HepG2 (cell line): ENCODE results near the gene CHCHD3. TPM values are rescaled to one million over a fixed set of nuclear protein-coding genes. Genes with fewer than 3 reads are reported as not detected.
"Not testable (repeated sequence)": the region's sequence is repeated elsewhere in the genome, so short reads cannot be mapped to it uniquely, and the experiment has no call there.

ENCODE experiments used
- ATAC-seq: fragments of 200-7000 bp; cut with Tn5 transposase; 3 replicates; pipeline ENCODE4 v1.9.1; 2020; ENCODE audit warnings: mild to moderate bottlenecking, moderate library complexity
- BruUV-seq: library from RNA; stranded (reverse); fragments of 400-500 nt; replicated peaks from 2 replicates; lab custom pipeline; 2021; lab: Mats Ljungman, UMichigan
- CTCF ChIA-PET: fragments of 300-600 bp; formaldehyde crosslinking; extraction: SDS; loops from one replicate; lab custom pipeline; 2021; ENCODE audit warnings: low total read pairs, inconsistent platforms, low intra/inter-chr PET ratio; lab: Yijun Ruan, JAX
- POLR2A ChIA-PET: fragments of 350-600 bp; sonication (Branson Sonifier 250); formaldehyde crosslinking; loops from one replicate; lab custom pipeline; 2020; ENCODE audit warnings: antibody characterized with exemption, inconsistent platforms; lab: Yijun Ruan, JAX
- DNase-seq: peaks from one replicate; pipeline ENCODE4 v3.0.0-alpha.2; 2015; ENCODE audit warnings: low spot score
- FAIRE-seq: peaks from 3 replicates; lab custom pipeline; 2011; peaks lifted over from hg19 to GRCh38; lab: Jason Lieb, UNC
- H2AFZ ChIP-seq: one replicate; pipeline ENCODE4 v1.6.1; 2011; ENCODE audit warnings: low read length, inconsistent platforms
- H3K27ac ChIP-seq: fragments of 300-600 bp; 3 replicates; pipeline ENCODE4 v1.8.0; 2011; ENCODE audit warnings: mixed run types, mild to moderate bottlenecking, mixed read lengths, low read length, inconsistent platforms; ENCODE audit not compliant: insufficient read depth; ENCODE audit errors: extremely low read length
- H3K27me3 ChIP-seq, 2 experiments: fragments of 200-600 bp in 1 of 2; 2 replicates in 1 of 2; 3 replicates in 1 of 2; pipeline versions ENCODE4 v1.6.0 to v1.8.0; 2011; ENCODE audit warnings: low read length in 2 of 2, mild to moderate bottlenecking in 2 of 2, moderate library complexity in 2 of 2, inconsistent platforms in 1 of 2; ENCODE audit not compliant: insufficient read depth in 2 of 2, control insufficient read depth in 1 of 2
- H3K36me3 ChIP-seq, 2 experiments: fragments of 200-600 bp in 1 of 2; replicated peaks in 1 of 2; 2 replicates in 1 of 2; 3 replicates in 1 of 2; pipeline versions ENCODE4 v1.5.1 to v1.8.0; 2011; ENCODE audit warnings: low read length in 2 of 2, inconsistent platforms in 1 of 2; ENCODE audit not compliant: insufficient read depth in 2 of 2, control insufficient read depth in 1 of 2
- H3K4me1 ChIP-seq: 2 replicates; pipeline ENCODE4 v1.5.1; 2012; ENCODE audit warnings: low read length, inconsistent platforms; ENCODE audit not compliant: insufficient read depth
- H3K4me2 ChIP-seq: 2 replicates; pipeline ENCODE4 v1.6.0; 2011; ENCODE audit warnings: low read depth, low read length, inconsistent platforms
- H3K4me3 ChIP-seq, 3 experiments: fragments of 200-600 bp in 1 of 3; sonication (generic), shearing (Covaris generic) in 1 of 3; replicated peaks in 1 of 3; 2 replicates each; pipeline ENCODE4 v1.5.1; 2011 to 2016; ENCODE audit warnings: low read length in 3 of 3, inconsistent platforms in 2 of 3, low read depth in 2 of 3, mild to moderate bottlenecking in 2 of 3, control low read depth in 1 of 3, mixed read lengths in 1 of 3; ENCODE audit not compliant: insufficient read depth in 1 of 3
- H3K79me2 ChIP-seq: one replicate; pipeline ENCODE4 v1.6.1; 2011; ENCODE audit warnings: low read length, inconsistent platforms; ENCODE audit not compliant: insufficient read depth
- H3K9ac ChIP-seq: 2 replicates; pipeline ENCODE4 v1.6.0; 2011; ENCODE audit warnings: mild to moderate bottlenecking, low read depth, low read length, inconsistent platforms; ENCODE audit not compliant: insufficient read depth
- H3K9me3 ChIP-seq: 2 replicates; pipeline ENCODE4 v1.5.1; 2012; ENCODE audit warnings: mild to moderate bottlenecking, low read length
- H4K20me1 ChIP-seq: 2 replicates; pipeline ENCODE4 v1.6.0; 2011; ENCODE audit warnings: inconsistent platforms, mild to moderate bottlenecking, low read length, moderate library complexity; ENCODE audit not compliant: insufficient read depth
- HNRNPL ChIP-seq: fragments of 200-400 bp; formaldehyde crosslinking; IDR thresholded peaks from 2 replicates; pipeline ENCODE4 v1.6.1; 2017; ENCODE audit warnings: mild to moderate bottlenecking, low read depth, low read length
- IRF2 ChIP-seq: IDR thresholded peaks from 2 replicates; pipeline ENCODE4 v1.6.1; 2018; ENCODE audit warnings: missing genetic modification reagents, missing compliant biosample characterization
- MTA1 ChIP-seq: sonication (generic); formaldehyde crosslinking; IDR thresholded peaks from 2 replicates; pipeline ENCODE4 v1.4.0; 2020; ENCODE audit warnings: missing genetic modification reagents, mild to moderate bottlenecking, borderline replicate concordance
- PHB2 ChIP-seq: fragments of 450-650 bp; IDR thresholded peaks from 2 replicates; pipeline ENCODE4 v1.6.1; 2018; ENCODE audit not compliant: partially characterized antibody
- PLRG1 ChIP-seq: fragments of 450-650 bp; conservative IDR thresholded peaks from 2 replicates; pipeline ENCODE4 v1.6.1; 2016
- STAG1 ChIP-seq: sonication (generic); formaldehyde crosslinking; IDR thresholded peaks from 2 replicates; pipeline ENCODE4 v1.4.0; 2020; ENCODE audit warnings: missing genetic modification reagents
- ZNF234 ChIP-seq: sonication (generic); formaldehyde crosslinking; conservative IDR thresholded peaks from 2 replicates; pipeline ENCODE4 v1.5.1; 2020; ENCODE audit warnings: mild to moderate bottlenecking, missing genetic modification reagents
- ZNF34 ChIP-seq: sonication (generic); formaldehyde crosslinking; IDR thresholded peaks from 2 replicates; pipeline ENCODE4 v1.4.0; 2020; ENCODE audit warnings: mild to moderate bottlenecking, missing genetic modification reagents, borderline replicate concordance
- ZNF564 ChIP-seq: sonication (generic); formaldehyde crosslinking; IDR thresholded peaks from 2 replicates; pipeline ENCODE4 v1.8.1; 2023; ENCODE audit warnings: mild to moderate bottlenecking, missing genetic modification reagents
- WGBS: methylation state at CpG from one replicate; pipeline ENCODE4 v1.1.6; 2017; ENCODE audit warnings: low lambda C conversion rate; 5-methylcytosine and 5-hydroxymethylcytosine counted together
- in situ Hi-C: cut with HindIII; loops from 2 replicates; pipeline ENCODE4 v1.10.0; 2017; ENCODE audit warnings: low pct_unique_long_range_greater_than_20kb; ENCODE audit not compliant: extremely low pct_ligation_motif_present
- intact Hi-C: fragments of 100-400 bp; cut with micrococcal nuclease; formaldehyde crosslinking; loops from one replicate; pipeline ENCODE4 v1.10.0; 2022; ENCODE audit not compliant: unreplicated experiment
- polyA plus RNA-seq, 8 experiments: library from polyadenylated mRNA; depleted of rRNA in 3 of 8; stranded (reverse) in 7 of 8; unstranded in 1 of 8; fragments of >200 nt; fragmentation: Illumina TruSeq in 4 of 8; extraction: Trizol in 4 of 8; gene quantifications; 2 replicates each; pipeline versions ENCODE4 v1.2.1 to v1.2.3, GENCODE V29; 2011 to 2016; ENCODE audit warnings: low read depth in 4 of 8, missing spikeins in 1 of 8, mixed read lengths in 1 of 8; ENCODE audit not compliant: insufficient read depth in 1 of 8
- total RNA-seq, 5 experiments: library from RNA; depleted of rRNA; stranded (reverse); fragments of >200 nt; fragmentation: Illumina TruSeq; extraction: Trizol; gene quantifications; 2 replicates each; pipeline ENCODE4 v1.2.3, GENCODE V29; 2016; ENCODE audit warnings: low read depth in 1 of 5
- TF ChIP-seq, protein P1 (sequence below): sonication (generic); formaldehyde crosslinking; IDR thresholded peaks from 2 replicates; pipeline ENCODE4 v1.4.0; 2020; ENCODE audit warnings: missing genetic modification reagents
- TF ChIP-seq, protein P2 (sequence below): sonication (generic); formaldehyde crosslinking; IDR thresholded peaks from 2 replicates; pipeline ENCODE4 v1.5.0; 2020; ENCODE audit warnings: mild to moderate bottlenecking, missing genetic modification reagents, moderate library complexity
- TF ChIP-seq, protein P3 (sequence below): sonication (generic); formaldehyde crosslinking; conservative IDR thresholded peaks from 2 replicates; pipeline ENCODE4 v1.8.0; 2022; ENCODE audit warnings: mild to moderate bottlenecking, moderate library complexity, missing genetic modification reagents

CHCHD3 gene
- total and polyA plus RNA-seq, 2 of the 13 experiments (the other 11 are each of a cell fraction or from before 2014, with no cell fraction given) = 32.7 to 86.8 TPM

DNA sequence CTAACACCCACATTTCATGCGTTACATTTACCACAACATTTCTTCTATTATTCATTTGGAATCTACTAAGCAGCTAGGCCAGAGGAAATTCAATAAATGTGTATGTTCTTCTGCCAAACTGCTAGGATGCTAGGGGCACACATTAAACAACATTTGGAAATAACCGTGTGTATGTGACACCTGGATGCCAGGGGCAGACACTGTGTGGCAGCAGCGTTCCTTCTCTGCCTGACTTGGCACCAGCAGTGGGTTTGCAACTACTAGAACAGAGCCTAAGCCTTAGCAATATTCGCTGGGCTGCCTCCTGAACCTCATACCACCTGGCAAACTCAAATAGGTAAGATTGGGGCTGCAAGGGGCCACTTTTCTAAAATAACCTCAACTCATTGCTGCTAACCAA, 182.1 kb downstream of the CHCHD3 start:
- Histone ChIP-seq H3K79me2 (no peaks in the 10 kb centered on the region), H3K36me3 (0 out of 5 replicates have a peak, but pooled peaks cover 0 to 2% of the 10 kb centered on the region in 2 experiments), H3K4me1 (no peaks in the 10 kb centered on the region), H2AFZ (no peak overlapping the region), H3K9ac (no peak overlapping the region), H3K27me3 (no peaks in the 10 kb centered on the region), H3K4me2 (no peak overlapping the region), H3K9me3 (no peaks in the 10 kb centered on the region), H3K4me3 (no peak overlapping the region)
- ChIA-PET CTCF (no interaction called here), POLR2A (no interaction called here)
- BruUV-seq = no TSS peak
- 99% methylated on average over 3 of the region's 4 CpGs for WGBS
- ATAC-seq = no peak
- no peak for FAIRE-seq
- intact Hi-C loops = no loop called here
- no peak for DNase-seq
- in situ Hi-C loops = no loop called here
- TF ChIP-seq PHB2 = no peak
- no peak for TF ChIP-seq HNRNPL
- TF ChIP-seq IRF2 (CRISPR knock-in tag) = no peak
- no peak for TF ChIP-seq ZNF234 (CRISPR knock-in tag)
- TF ChIP-seq, protein P1, sequence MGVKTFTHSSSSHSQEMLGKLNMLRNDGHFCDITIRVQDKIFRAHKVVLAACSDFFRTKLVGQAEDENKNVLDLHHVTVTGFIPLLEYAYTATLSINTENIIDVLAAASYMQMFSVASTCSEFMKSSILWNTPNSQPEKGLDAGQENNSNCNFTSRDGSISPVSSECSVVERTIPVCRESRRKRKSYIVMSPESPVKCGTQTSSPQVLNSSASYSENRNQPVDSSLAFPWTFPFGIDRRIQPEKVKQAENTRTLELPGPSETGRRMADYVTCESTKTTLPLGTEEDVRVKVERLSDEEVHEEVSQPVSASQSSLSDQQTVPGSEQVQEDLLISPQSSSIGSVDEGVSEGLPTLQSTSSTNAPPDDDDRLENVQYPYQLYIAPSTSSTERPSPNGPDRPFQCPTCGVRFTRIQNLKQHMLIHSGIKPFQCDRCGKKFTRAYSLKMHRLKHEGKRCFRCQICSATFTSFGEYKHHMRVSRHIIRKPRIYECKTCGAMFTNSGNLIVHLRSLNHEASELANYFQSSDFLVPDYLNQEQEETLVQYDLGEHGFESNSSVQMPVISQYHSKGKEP (CRISPR knock-in tag) = no peak
- peak; percentile 45 for TF ChIP-seq STAG1 (CRISPR knock-in tag)
- no peak for TF ChIP-seq PLRG1
- TF ChIP-seq ZNF564 (CRISPR knock-in tag) = no peak
- TF ChIP-seq MTA1 (CRISPR knock-in tag) = no peak
- TF ChIP-seq, protein P2, sequence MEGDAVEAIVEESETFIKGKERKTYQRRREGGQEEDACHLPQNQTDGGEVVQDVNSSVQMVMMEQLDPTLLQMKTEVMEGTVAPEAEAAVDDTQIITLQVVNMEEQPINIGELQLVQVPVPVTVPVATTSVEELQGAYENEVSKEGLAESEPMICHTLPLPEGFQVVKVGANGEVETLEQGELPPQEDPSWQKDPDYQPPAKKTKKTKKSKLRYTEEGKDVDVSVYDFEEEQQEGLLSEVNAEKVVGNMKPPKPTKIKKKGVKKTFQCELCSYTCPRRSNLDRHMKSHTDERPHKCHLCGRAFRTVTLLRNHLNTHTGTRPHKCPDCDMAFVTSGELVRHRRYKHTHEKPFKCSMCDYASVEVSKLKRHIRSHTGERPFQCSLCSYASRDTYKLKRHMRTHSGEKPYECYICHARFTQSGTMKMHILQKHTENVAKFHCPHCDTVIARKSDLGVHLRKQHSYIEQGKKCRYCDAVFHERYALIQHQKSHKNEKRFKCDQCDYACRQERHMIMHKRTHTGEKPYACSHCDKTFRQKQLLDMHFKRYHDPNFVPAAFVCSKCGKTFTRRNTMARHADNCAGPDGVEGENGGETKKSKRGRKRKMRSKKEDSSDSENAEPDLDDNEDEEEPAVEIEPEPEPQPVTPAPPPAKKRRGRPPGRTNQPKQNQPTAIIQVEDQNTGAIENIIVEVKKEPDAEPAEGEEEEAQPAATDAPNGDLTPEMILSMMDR = peak; percentile 34; the same call in 1 of the 2 replicates
- TF ChIP-seq, protein P3, sequence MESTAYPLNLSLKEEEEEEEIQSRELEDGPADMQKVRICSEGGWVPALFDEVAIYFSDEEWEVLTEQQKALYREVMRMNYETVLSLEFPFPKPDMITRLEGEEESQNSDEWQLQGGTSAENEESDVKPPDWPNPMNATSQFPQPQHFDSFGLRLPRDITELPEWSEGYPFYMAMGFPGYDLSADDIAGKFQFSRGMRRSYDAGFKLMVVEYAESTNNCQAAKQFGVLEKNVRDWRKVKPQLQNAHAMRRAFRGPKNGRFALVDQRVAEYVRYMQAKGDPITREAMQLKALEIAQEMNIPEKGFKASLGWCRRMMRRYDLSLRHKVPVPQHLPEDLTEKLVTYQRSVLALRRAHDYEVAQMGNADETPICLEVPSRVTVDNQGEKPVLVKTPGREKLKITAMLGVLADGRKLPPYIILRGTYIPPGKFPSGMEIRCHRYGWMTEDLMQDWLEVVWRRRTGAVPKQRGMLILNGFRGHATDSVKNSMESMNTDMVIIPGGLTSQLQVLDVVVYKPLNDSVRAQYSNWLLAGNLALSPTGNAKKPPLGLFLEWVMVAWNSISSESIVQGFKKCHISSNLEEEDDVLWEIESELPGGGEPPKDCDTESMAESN (CRISPR knock-in tag) = no peak
- TF ChIP-seq ZNF34 = no peak
- TF ChIP-seq, all 625 proteins: peak for 2
- no peaks in the 10 kb centered on the region for H4K20me1 ChIP-seq
- H3K27ac ChIP-seq = no peak overlapping the region

DNA sequence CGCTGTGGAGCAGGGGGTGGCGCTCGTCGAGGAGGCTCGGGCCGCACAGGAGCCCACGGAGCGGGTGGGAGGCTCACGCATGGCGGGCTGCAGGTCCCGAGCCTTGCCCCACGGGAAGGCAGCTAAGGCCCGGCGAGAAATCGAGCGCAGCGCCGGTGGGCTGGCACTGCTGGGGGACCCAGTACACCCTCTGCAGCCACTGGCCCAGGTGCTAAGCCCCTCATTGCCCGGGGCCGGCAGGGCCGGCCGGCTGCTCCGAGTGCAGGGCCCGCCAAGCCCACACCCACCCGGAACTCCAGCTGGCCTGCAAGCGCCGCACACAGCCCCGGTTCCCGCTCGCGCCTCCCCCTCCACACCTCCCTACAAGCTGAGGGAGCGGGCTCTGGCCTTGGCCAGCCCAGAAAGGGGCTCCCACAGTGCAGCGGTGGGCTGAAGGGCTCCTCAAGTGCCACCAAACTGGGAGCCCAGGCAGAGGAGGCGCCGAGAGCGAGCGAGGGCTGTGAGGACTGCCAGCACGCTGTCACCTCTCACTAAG, 183.2 kb downstream of the CHCHD3 start:
- BruUV-seq, H3K27me3 ChIP-seq, H3K9ac ChIP-seq, POLR2A ChIA-PET, H3K4me1 ChIP-seq, H3K4me3 ChIP-seq, H3K36me3 ChIP-seq, DNase-seq, H2AFZ ChIP-seq, H3K4me2 ChIP-seq, H3K79me2 ChIP-seq, in situ Hi-C loops, intact Hi-C loops, H4K20me1 ChIP-seq, FAIRE-seq, CTCF ChIA-PET, H3K9me3 ChIP-seq, H3K27ac ChIP-seq, ATAC-seq: not testable (repeated sequence)
- WGBS = 96% methylated on average over 29 of the region's 38 CpGs
